ENCODE results near the gene CITED2. TPM values are rescaled to one million over a fixed set of nuclear protein-coding genes. Genes with fewer than 3 reads are reported as not detected.

The CITED2 gene
- total RNA-seq, 1 experiment from 2014 or later, result 54.2 TPM

DNA sequence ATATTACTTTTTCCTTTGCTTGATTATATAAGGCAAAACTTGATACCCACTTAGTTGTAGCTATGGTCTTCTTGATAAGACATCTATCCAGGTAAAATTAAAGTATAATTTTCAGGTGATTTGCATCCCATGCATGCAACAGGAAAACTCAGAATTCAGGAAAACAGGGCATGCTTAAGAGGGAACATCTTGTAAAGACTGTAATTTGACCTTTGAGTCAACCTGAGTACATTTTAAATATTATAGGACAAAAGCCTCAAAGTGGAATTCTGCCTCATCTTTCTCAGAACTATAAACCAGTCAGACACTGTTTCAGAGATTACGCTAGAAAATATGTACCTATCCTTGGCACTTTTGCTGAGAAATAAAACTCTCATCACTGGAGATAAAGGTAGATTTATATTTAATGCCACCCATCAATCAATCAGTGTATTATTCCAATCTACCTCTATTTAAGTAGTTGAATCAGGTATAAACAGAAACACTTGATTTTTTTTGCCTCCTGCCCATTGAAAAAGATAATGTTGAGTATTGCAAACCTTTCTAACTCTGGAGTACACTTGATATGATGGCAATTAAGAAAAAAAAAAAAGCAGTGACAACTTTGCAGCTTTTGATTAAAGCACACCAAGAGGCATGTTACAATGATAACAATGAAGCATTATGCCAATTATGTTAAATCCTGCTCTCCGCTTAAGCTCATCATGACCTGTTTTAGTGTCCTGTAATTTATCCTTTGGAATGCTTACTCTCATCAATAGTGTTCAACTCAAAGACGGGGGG, 2.8 kb downstream of the CITED2 start:
- no peaks in the 10 kb centered on the region for H3K9me2 ChIP-seq (replicated peaks; ENCODE audit: low read length)
- CTCF ChIA-PET, result no interaction called here
- no peak for ATAC-seq
- peak overlapping the region; percentile 95 for H3K4me2 ChIP-seq (ENCODE audit: low read length)
- no peak overlapping the region for H2AFZ ChIP-seq (ENCODE audit: low read length)
- peaks cover 36% of the 10 kb centered on the region for H3K79me2 ChIP-seq (ENCODE audit: low read length)
- peak overlapping the region; percentile 91 for H3K4me3 ChIP-seq (ENCODE audit: low read length)
- H3K9me3 ChIP-seq (ENCODE audit: low read length), result no peaks in the 10 kb centered on the region
- H3K36me3 ChIP-seq (ENCODE audit: low read depth, low read length), result peaks cover 7% of the 10 kb centered on the region; the same call in 1 of the 2 replicates
- H4K20me1 ChIP-seq (ENCODE audit: low read length), result peaks cover 18% of the 10 kb centered on the region
- no peak overlapping the region for H3K27ac ChIP-seq (ENCODE audit: low read length)
- POLR2A ChIA-PET (ENCODE audit: unreplicated experiment), result no interaction called here
- DNase-seq, result peak; percentile 7
- TF ChIP-seq EZH2 (IDR thresholded peaks at IDR 0.05; ENCODE audit: low read length, unreplicated experiment) (no peak), EZH2phosphoT487 (IDR thresholded peaks at IDR 0.05; ENCODE audit: borderline replicate concordance, low read length) (no peak)
- TF ChIP-seq, protein P1, sequence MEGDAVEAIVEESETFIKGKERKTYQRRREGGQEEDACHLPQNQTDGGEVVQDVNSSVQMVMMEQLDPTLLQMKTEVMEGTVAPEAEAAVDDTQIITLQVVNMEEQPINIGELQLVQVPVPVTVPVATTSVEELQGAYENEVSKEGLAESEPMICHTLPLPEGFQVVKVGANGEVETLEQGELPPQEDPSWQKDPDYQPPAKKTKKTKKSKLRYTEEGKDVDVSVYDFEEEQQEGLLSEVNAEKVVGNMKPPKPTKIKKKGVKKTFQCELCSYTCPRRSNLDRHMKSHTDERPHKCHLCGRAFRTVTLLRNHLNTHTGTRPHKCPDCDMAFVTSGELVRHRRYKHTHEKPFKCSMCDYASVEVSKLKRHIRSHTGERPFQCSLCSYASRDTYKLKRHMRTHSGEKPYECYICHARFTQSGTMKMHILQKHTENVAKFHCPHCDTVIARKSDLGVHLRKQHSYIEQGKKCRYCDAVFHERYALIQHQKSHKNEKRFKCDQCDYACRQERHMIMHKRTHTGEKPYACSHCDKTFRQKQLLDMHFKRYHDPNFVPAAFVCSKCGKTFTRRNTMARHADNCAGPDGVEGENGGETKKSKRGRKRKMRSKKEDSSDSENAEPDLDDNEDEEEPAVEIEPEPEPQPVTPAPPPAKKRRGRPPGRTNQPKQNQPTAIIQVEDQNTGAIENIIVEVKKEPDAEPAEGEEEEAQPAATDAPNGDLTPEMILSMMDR (conservative IDR thresholded peaks at IDR 0.05; ENCODE audit: low read depth, low read length), result no peak
- intact Hi-C loops (cut with micrococcal nuclease), result loop anchor here (5.0 to 10.0 kb wide), 4 partner anchors 193 to 1473 kb away; no protein-coding TSS in a partner anchor
- BruUV-seq (replicated peaks), result no TSS peak
- peaks cover 30% of the 10 kb centered on the region for H3K4me1 ChIP-seq (ENCODE audit: insufficient read depth, low read length)
- H3K9ac ChIP-seq (ENCODE audit: low read length), result no peak overlapping the region
- H3K27me3 ChIP-seq (ENCODE audit: low read length), result no peaks in the 10 kb centered on the region
- H3F3A ChIP-seq (ENCODE audit: low read length, unreplicated experiment), result no peaks in the 10 kb centered on the region

DNA sequence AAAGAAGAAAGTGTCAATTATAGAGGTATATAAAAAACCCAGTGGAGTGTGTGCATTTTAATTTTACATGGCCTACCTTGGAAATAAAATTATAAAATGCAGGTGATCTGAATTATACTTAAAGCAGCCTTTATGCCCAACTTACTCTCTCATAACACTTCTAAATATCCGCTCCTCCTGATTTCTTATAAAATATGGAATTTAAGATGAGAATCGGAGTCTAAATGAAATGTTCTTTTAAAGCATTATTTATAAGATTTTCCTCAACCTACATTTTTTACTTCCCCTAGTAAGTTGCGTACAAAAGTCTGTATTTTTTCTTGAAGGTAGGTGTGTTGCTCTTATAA, 3.5 kb downstream of the CITED2 start:
- H3K36me3 ChIP-seq (ENCODE audit: low read depth, low read length), result peaks cover 7% of the 10 kb centered on the region; the same call in 1 of the 2 replicates
- peaks cover 36% of the 10 kb centered on the region for H3K79me2 ChIP-seq (ENCODE audit: low read length)
- ATAC-seq (no peak), DNase-seq (no peak)
- H3K27me3 ChIP-seq (ENCODE audit: low read length), result no peaks in the 10 kb centered on the region
- H3F3A ChIP-seq (ENCODE audit: low read length, unreplicated experiment), result no peaks in the 10 kb centered on the region
- TF ChIP-seq, protein P1 (conservative IDR thresholded peaks at IDR 0.05; ENCODE audit: low read depth, low read length), result no peak
- TF ChIP-seq EZH2phosphoT487 (IDR thresholded peaks at IDR 0.05; ENCODE audit: borderline replicate concordance, low read length) (no peak), EZH2 (IDR thresholded peaks at IDR 0.05; ENCODE audit: low read length, unreplicated experiment) (no peak)
- H3K9ac ChIP-seq (ENCODE audit: low read length), result no peak overlapping the region
- POLR2A ChIA-PET (ENCODE audit: unreplicated experiment), result no interaction called here
- CTCF ChIA-PET, result interaction anchor here (0.7 to 1.7 kb wide), 2 partner anchors 141 to 151 kb away, joined by 5 to 7 read pairs; no protein-coding TSS in a partner anchor
- intact Hi-C loops (cut with micrococcal nuclease), result loop anchor here (5.0 to 10.0 kb wide), 4 partner anchors 194 to 1474 kb away; no protein-coding TSS in a partner anchor
- peak overlapping the region; percentile 91; the same call in 1 of the 2 replicates for H3K4me3 ChIP-seq (ENCODE audit: low read length)
- H3K4me2 ChIP-seq (ENCODE audit: low read length), result peak overlapping the region; percentile 95
- H4K20me1 ChIP-seq (ENCODE audit: low read length), result peaks cover 18% of the 10 kb centered on the region
- no peaks in the 10 kb centered on the region for H3K9me2 ChIP-seq (replicated peaks; ENCODE audit: low read length)
- no peak overlapping the region for H2AFZ ChIP-seq (ENCODE audit: low read length)
- peaks cover 23% of the 10 kb centered on the region for H3K4me1 ChIP-seq (ENCODE audit: insufficient read depth, low read length)
- no peaks in the 10 kb centered on the region for H3K9me3 ChIP-seq (ENCODE audit: low read length)
- no peak overlapping the region for H3K27ac ChIP-seq (ENCODE audit: low read length)
- no TSS peak for BruUV-seq (replicated peaks)

Measured in PC-3 (cell line).